Measurements from ENCODE around the gene CDCA3.

CDCA3 gene

GRCh38 chr12:6819106-6820030, 31.7 kb downstream of the CDCA3 start:
- no peak for DNase-seq

GRCh38 chr12:6818645-6819044, 32.4 kb downstream of the CDCA3 start:
- DNase-seq: no peak

GRCh38 chr12:6818222-6818621, 32.9 kb downstream of the CDCA3 start:
- DNase-seq: no peak

GRCh38 chr12:6817662-6818157, 33.4 kb downstream of the CDCA3 start:
- no peak for DNase-seq

GRCh38 chr12:6817098-6817497, 34.0 kb downstream of the CDCA3 start:
- no peak for DNase-seq

- no peak for DNase-seq
These were observed 34.5 kb downstream of the CDCA3 start for GRCh38 chr12:6816598-6816997.

GRCh38 chr12:6813363-6813762, 37.7 kb downstream of the CDCA3 start:
- no peak for DNase-seq

GRCh38 chr12:6810758-6811157, 40.3 kb downstream of the CDCA3 start:
- DNase-seq: no peak

- no peak for DNase-seq
These were observed 42.0 kb downstream of the CDCA3 start for GRCh38 chr12:6809056-6809455.

GRCh38 chr12:6807170-6807569, 43.9 kb downstream of the CDCA3 start:
- no peak for DNase-seq

GRCh38 chr12:6799147-6799546, 51.9 kb downstream of the CDCA3 start:
- no peak for DNase-seq
